DND-41 (cell line): ENCODE data around the gene CLDN9.

Experiments used
- EZH2 ChIP-seq: IDR thresholded peaks from 3 replicates; pipeline ENCODE4 v1.6.1; 2012; ENCODE audit warnings: borderline replicate concordance, low read depth, mild to moderate bottlenecking, moderate library complexity, low read length, inconsistent platforms; ENCODE audit not compliant: severe bottlenecking
- TF ChIP-seq, protein P1 (sequence below): IDR thresholded peaks from 2 replicates; pipeline ENCODE4 v1.5.1; 2012; ENCODE audit warnings: borderline replicate concordance, low read length, moderate library complexity, mild to moderate bottlenecking; ENCODE audit not compliant: poor library complexity, severe bottlenecking; ENCODE audit errors: extremely low read depth

DNA sequence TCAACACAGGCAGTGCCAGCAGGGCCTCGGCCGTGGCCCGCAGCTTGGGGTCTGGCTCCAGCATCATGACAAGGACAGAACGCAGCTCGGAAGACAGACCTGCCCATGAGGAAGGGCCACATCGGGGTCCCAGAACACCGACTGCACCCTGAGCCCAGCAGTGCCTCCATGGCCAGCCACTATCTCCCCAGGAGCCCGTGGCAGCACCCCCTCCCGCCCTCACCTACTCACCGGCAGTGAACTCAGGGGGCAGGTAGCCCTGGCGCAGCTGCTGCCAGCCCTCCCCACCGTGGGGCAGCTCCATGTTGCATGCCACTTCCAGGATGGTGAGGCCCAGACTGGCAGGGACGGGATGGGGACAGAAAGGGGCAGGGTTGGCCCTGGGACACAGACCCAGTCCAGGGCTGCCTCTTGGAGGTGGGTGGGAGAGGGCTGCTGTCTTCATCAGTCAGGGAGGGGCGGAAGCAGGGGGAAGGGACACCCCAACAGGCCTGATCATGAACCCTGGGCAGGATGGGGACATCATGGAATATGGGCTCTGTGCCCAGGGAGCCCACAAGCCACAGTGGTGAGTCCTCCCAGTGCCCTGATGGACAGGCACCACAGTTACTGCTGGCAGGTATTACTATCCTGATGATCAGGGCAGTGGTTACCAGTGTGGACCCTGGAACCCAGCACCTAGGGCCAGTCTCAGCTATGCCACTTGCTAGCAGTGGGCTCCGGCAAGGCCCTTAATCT lies 38.2 kb upstream of the CLDN9 start:
- TF ChIP-seq, protein P1, sequence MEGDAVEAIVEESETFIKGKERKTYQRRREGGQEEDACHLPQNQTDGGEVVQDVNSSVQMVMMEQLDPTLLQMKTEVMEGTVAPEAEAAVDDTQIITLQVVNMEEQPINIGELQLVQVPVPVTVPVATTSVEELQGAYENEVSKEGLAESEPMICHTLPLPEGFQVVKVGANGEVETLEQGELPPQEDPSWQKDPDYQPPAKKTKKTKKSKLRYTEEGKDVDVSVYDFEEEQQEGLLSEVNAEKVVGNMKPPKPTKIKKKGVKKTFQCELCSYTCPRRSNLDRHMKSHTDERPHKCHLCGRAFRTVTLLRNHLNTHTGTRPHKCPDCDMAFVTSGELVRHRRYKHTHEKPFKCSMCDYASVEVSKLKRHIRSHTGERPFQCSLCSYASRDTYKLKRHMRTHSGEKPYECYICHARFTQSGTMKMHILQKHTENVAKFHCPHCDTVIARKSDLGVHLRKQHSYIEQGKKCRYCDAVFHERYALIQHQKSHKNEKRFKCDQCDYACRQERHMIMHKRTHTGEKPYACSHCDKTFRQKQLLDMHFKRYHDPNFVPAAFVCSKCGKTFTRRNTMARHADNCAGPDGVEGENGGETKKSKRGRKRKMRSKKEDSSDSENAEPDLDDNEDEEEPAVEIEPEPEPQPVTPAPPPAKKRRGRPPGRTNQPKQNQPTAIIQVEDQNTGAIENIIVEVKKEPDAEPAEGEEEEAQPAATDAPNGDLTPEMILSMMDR = no peak
- TF ChIP-seq EZH2 = no peak
